GM06990 (cell line): Measurements from ENCODE around the gene RNF220.

Source experiments
- DNase-seq: peaks from one replicate; pipeline ENCODE4 v3.0.0-alpha.2; 2011; ENCODE audit not compliant: insufficient read length; ENCODE audit errors: extremely low read depth
- H3K27me3 ChIP-seq: replicated peaks from 2 replicates; pipeline ENCODE4 v1.6.0; 2011; ENCODE audit warnings: low read length; ENCODE audit not compliant: control insufficient read depth, insufficient read depth
- H3K36me3 ChIP-seq: 2 replicates; pipeline ENCODE4 v1.5.1; 2011; ENCODE audit warnings: low read length; ENCODE audit not compliant: control insufficient read depth, insufficient read depth
- H3K4me3 ChIP-seq: replicated peaks from 2 replicates; pipeline ENCODE4 v1.5.1; 2011; ENCODE audit warnings: low read depth, mild to moderate bottlenecking, control low read depth, low read length
- CTCF ChIP-seq: IDR thresholded peaks from 2 replicates; pipeline ENCODE4 v1.5.1; 2011; ENCODE audit warnings: low read length, control low read depth, mild to moderate bottlenecking, inconsistent platforms; ENCODE audit not compliant: insufficient read depth, poor library complexity, severe bottlenecking

Gene RNF220

DNA sequence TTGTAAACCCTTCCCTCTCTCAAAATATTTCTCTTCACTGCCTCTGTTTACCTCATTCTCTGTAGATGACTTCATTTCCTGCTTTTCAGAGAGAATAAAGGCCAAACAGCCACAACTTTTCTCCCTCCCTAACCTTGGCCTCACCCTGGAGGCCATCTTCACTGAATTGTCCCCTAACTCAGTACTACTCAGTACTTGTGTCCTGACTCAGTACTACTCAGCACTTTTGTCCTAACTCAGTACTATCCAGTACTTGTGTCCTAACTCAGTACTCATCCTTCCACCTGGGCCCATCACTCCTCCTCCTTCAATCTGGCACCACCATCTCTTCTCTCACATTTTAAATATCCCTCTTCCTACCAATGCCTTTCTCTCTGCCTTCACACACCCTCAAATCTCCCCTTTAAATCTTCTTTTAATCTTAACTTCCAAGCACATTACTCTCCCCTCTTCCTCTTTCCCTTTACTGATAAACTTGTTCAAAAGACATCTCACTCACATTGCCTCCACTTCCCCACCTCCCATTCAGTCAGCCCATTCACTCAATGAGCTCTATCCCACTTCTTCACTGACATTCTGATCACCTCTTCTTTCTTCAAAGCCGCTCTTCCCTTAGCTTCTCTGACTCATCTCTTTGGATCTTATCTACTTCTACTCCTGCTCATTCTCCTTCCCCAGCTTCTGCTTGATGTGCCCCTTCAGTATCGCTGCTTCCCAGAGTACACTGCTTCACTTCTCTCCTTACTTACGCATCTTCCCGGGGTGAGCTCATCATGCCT is 121.4 kb downstream of the RNF220 start:
- Histone ChIP-seq H3K4me3 (no peak overlapping the region), H3K27me3 (no peaks in the 10 kb centered on the region; the same call in none of the 2 replicates), H3K36me3 (no peaks in the 10 kb centered on the region)
- no peak for DNase-seq
- TF ChIP-seq CTCF, result no peak

DNA sequence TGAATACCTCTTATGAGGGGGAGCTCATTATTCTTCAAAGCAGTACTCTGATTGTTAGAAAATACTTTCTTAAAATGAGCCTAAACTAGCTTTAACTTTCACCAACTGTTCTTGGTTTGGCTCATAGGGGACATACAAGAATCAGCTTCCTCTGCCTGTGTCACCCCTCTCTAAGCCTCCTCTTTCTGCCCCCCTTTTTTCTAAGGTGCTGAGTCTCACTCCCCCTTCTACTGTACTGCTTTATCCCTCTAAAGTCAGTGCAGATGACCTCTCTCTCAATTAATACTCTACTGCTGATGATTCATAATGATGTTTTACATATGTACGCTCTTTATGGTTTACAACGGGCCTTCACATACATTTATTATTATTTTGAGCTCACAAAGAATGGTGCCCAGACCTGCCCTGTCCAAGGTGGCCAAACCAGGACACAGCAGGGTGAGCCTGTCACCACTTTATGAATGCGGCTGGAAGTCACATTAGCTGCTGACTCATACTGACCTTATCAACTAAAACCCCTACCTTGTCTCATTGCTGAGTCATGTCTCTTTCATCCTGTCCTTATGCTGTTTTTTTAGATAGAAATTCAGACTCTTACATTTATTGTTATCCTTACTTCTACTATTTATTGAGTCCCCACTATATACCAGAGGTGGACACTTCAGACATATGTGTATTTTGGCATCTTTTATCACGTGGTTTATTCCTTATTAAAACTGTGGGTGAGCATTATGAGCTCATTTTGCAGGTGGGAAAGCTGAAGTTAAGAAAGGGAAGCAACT is 126.9 kb downstream of the RNF220 start:
- Histone ChIP-seq H3K36me3 (no peaks in the 10 kb centered on the region), H3K27me3 (no peaks in the 10 kb centered on the region), H3K4me3 (no peak overlapping the region)
- peak; percentile 24 for DNase-seq
- no peak for TF ChIP-seq CTCF

DNA sequence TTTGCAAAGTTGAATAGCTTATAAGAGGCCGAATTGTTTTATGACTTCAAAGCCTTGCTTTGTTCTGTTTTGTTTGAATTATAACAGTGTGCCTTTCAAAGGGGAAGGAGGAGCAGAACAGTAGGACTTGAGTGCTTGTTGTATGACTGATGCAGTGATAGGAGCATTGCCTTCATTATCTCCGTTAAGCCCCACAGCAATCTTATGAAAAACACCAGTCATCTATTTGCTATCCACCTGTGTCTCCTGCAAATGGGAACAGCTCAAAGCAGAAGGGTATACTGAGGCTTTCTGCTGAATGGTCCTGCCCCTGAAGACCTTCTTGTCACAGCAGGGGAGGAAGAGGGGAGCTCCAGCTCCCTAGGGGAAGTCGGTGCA is 127.5 kb downstream of the RNF220 start:
- Histone ChIP-seq H3K4me3 (no peak overlapping the region), H3K27me3 (no peaks in the 10 kb centered on the region), H3K36me3 (no peaks in the 10 kb centered on the region)
- TF ChIP-seq CTCF, result no peak
- DNase-seq, result no peak

DNA sequence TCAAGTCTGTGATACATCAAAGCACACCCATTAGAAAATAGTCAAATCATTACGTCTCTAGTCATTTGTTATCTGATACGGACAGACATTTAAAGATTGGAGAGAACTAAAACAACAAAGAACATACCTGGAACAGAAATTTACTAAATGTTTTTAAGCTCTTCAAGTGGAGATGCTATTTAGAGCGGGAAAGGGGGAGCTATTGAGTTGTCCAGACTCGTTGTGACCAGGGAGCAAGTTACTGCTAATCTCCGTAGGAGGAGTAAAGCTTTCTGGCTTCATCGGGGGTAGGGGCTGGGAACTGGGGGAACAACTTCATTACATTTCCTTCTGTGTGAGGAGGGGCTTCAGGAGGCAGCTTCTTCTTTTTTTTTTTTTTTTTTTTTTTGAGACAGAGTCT is 129.7 kb downstream of the RNF220 start:
- Histone ChIP-seq H3K4me3 (no peak overlapping the region), H3K36me3 (no peaks in the 10 kb centered on the region), H3K27me3 (no peaks in the 10 kb centered on the region)
- no peak for DNase-seq
- no peak for TF ChIP-seq CTCF

DNA sequence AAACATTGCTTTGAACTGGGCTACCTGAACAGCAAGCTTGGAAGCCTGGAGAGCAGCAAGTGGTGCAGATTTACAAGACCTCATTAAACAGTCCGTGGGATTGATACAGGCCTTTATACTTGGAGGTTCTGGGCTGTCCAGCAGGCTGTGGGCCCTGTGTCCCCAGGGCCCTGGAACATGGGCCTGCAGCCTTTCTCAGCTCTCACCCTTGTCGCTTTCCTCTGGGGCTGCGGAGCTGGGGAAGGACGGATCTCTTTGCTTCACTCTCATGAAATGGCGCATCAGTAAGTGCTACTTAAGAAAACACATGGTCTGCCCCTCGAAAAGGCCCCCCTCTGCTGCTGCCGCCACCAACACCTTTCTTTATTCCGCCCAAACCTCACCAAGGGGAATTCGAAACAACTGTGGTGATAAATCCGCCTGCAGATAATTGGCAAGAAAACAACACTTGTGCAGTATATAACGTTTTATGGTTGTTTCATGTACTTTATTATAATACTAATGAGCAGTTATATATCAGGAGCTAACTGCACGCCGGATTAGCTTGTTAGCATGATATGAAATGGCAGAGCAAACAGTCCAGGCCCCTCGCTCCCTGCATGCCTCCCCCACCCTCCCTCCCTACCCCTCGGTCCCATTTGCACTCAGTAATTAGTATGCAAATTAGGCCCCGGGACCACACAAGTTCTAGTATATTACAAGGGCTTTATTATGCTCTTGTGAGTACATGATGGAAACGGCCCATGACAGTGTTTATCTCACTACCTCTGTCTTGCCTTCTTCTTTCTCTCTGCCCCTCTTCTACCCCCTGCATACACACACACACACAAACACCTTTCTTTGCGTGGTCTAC is 131.5 kb downstream of the RNF220 start:
- Histone ChIP-seq H3K27me3 (no peaks in the 10 kb centered on the region; the same call in 1 of the 2 replicates), H3K36me3 (no peaks in the 10 kb centered on the region), H3K4me3 (no peak overlapping the region)
- no peak for DNase-seq
- no peak for TF ChIP-seq CTCF
